Measurements from ENCODE around the gene ZNF23.

The ZNF23 gene

DNA sequence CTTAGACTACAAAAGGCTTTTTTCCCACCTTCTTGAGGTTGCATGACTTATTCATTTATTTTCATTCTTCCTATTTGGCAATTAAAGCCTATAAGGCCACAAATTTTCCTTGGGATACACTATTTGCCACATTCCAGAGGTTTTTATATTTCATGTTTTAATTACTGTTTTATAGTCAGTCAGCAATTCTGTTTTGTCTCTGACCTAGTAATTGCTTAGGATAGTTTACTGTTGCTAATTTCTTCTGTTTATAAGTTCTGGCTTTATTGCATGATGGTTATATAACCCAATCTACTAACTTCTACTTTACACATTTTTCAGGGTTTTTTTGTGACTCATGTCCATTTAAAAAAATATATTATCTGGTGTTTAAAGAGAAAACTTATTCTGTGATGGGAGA is 2.5 kb downstream of the ZNF23 start:
- no peak for TF ChIP-seq CTCF (conservative IDR thresholded peaks at IDR 0.05; ENCODE audit: control insufficient read depth, insufficient read depth, low read depth, low read length)
- DNase-seq (ENCODE audit: low read depth) = no peak
- H3K4me3 ChIP-seq (ENCODE audit: control insufficient read depth, low read depth, low read length) = no peak overlapping the region

- DNase-seq (ENCODE audit: low read depth) = no peak
- H3K4me3 ChIP-seq (ENCODE audit: control insufficient read depth, low read depth, low read length) = no peak overlapping the region
- no peak for TF ChIP-seq CTCF (conservative IDR thresholded peaks at IDR 0.05; ENCODE audit: control insufficient read depth, insufficient read depth, low read depth, low read length)
Observed at GRCh38 chr16:71456801-71457200, 5.2 kb downstream of the ZNF23 start.

- DNase-seq (ENCODE audit: low read depth) = no peak
- no peak overlapping the region for H3K4me3 ChIP-seq (ENCODE audit: control insufficient read depth, low read depth, low read length)
- no peak for TF ChIP-seq CTCF (conservative IDR thresholded peaks at IDR 0.05; ENCODE audit: control insufficient read depth, insufficient read depth, low read depth, low read length)
Observed at GRCh38 chr16:71453036-71453435, 9.0 kb downstream of the ZNF23 start.

DNA sequence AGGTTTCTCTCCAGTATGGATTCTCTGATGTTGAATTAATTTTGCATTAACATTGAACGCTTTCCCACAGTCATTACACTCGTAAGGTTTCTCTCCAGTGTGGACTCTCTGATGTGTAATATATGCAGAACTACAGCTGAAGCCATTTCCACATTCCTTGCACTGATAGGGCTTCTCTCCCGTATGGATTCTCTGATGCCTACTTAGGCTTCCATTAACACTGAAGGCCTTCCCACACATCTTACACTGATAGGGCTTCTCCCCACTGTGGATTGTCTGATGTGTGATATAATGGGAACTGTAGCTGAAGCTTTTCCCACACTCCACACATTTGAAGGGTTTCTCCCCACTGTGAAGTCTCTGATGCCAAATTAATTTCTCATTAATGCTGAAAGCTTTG is 13.0 kb downstream of the ZNF23 start:
- H3K4me3 ChIP-seq (ENCODE audit: control insufficient read depth, low read depth, low read length) = no peak overlapping the region
- no peak for TF ChIP-seq CTCF (conservative IDR thresholded peaks at IDR 0.05; ENCODE audit: control insufficient read depth, insufficient read depth, low read depth, low read length)
- DNase-seq (ENCODE audit: low read depth) = no peak

- no peak for TF ChIP-seq CTCF (conservative IDR thresholded peaks at IDR 0.05; ENCODE audit: control insufficient read depth, insufficient read depth, low read depth, low read length)
- H3K4me3 ChIP-seq (ENCODE audit: control insufficient read depth, low read depth, low read length) = no peak overlapping the region
- no peak for DNase-seq (ENCODE audit: low read depth)
Observed at GRCh38 chr16:71448274-71448866, 13.7 kb downstream of the ZNF23 start.

DNA sequence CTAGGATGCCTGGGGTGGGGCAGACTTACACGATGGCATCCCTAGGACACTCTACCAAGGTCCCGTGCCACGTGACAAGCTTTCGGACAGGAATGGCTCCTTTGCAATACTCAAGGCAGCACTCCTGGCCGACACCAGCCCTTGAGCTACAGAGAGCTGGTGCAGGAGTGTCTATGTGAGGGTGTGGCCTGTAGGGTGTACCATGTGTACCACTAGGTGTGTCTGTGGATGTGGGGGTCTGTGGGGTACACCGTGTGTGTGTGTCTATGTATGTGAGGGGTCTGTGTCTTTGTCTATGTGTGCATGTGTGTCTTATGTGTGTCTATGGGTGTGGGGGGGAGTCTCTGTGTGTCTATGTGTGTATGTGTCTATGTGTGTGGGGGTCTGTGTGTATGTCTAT is 18.3 kb downstream of the ZNF23 start:
- no peak for TF ChIP-seq CTCF (conservative IDR thresholded peaks at IDR 0.05; ENCODE audit: control insufficient read depth, insufficient read depth, low read depth, low read length)
- no peak for DNase-seq (ENCODE audit: low read depth)
- H3K4me3 ChIP-seq (ENCODE audit: control insufficient read depth, low read depth, low read length) = no peak overlapping the region

DNA sequence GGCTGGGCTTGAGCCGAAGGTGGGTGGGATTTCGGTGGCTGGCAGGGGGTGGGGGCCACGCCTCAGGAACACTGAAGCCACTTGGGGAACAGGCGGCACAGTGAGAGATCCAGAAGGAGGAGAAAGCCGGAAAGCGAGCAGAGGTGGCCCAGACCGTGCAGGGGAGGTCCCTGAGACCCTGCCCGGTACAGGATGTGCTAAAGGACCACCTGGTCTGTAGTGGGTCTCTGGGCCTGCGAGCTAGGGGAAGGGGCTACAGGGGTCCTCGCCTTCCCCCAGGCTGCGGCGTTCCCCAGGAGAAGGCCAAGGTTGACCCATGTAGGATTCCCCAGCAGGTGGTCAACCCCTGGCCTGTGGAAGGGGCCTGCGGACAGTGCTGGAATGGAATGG is 20.0 kb downstream of the ZNF23 start, which contains the start of gene TLE7:
Gene TLE7, minus strand, starts transcription at position 4 of the 390 bp plus-strand sequence. CDS start 8,730 bp downstream, outside the sequence.
- H3K4me3 ChIP-seq (ENCODE audit: control insufficient read depth, low read depth, low read length) = no peak within 1 kb of the TSS
- DNase-seq (ENCODE audit: low read depth) = no peak
- TF ChIP-seq CTCF (conservative IDR thresholded peaks at IDR 0.05; ENCODE audit: control insufficient read depth, insufficient read depth, low read depth, low read length) = no peak

Data from fibroblast of mammary gland (primary cell).